CD14-positive monocyte (primary cell): Measurements from ENCODE around the gene FUS. TPM values are rescaled to one million over a fixed set of nuclear protein-coding genes. Genes with fewer than 3 reads are reported as not detected.
"Not testable (repeated sequence)": the region's sequence is repeated elsewhere in the genome, so short reads cannot be mapped to it uniquely, and the experiment has no call there.

ENCODE experiments used
- DNase-seq, 3 donors: peaks; one replicate each; pipeline ENCODE4 v3.0.0-alpha.2; 2011 to 2022
- H2AFZ ChIP-seq: 2 replicates; pipeline ENCODE4 v1.6.0; 2012; ENCODE audit warnings: mild to moderate bottlenecking, low read depth, low read length, inconsistent platforms; ENCODE audit not compliant: insufficient read depth, poor library complexity, severe bottlenecking
- H3K27ac ChIP-seq, 2 donors: 1 replicate in 1 of 2; 2 replicates in 1 of 2; pipeline ENCODE4 v1.5.1; 2012 to 2013; ENCODE audit warnings: low read length in 2 of 2, control low read depth in 1 of 2, inconsistent platforms in 1 of 2, low read depth in 1 of 2, mild to moderate bottlenecking in 1 of 2
- H3K27me3 ChIP-seq, 2 donors: one replicate each; pipeline versions ENCODE4 v1.6.0 to v1.6.1; 2011 to 2013; ENCODE audit warnings: low read length in 2 of 2; ENCODE audit not compliant: control insufficient read depth in 2 of 2, insufficient read depth in 2 of 2
- H3K36me3 ChIP-seq, 2 donors: replicated peaks in 1 of 2; 1 replicate in 1 of 2; 2 replicates in 1 of 2; pipeline versions ENCODE4 v1.5.1 to v1.6.1; 2012 to 2013; ENCODE audit warnings: low read length in 2 of 2, control low read depth in 1 of 2, inconsistent platforms in 1 of 2, mild to moderate bottlenecking in 1 of 2; ENCODE audit not compliant: insufficient read depth in 2 of 2, control insufficient read depth in 1 of 2
- H3K4me1 ChIP-seq, 2 donors: 1 replicate in 1 of 2; 2 replicates in 1 of 2; pipeline versions ENCODE4 v1.5.1 to v1.6.1; 2012 to 2013; ENCODE audit warnings: low read length in 2 of 2, control low read depth in 1 of 2, inconsistent platforms in 1 of 2, mild to moderate bottlenecking in 1 of 2, moderate library complexity in 1 of 2; ENCODE audit not compliant: insufficient read depth in 2 of 2, control insufficient read depth in 1 of 2
- H3K4me2 ChIP-seq: replicated peaks from 2 replicates; pipeline ENCODE3; 2012; ENCODE audit warnings: low read length, moderate library complexity, mild to moderate bottlenecking; ENCODE audit not compliant: poor library complexity, severe bottlenecking; ENCODE audit errors: extremely low read depth
- H3K4me3 ChIP-seq, 3 experiments: fragments of 200-600 bp in 1 of 3; sonication (generic) in 1 of 3; replicated peaks in 1 of 3; 1 replicate in 2 of 3; 2 replicates in 1 of 3; pipeline ENCODE4 v1.5.1; 2011 to 2013; ENCODE audit warnings: low read length in 3 of 3, mild to moderate bottlenecking in 3 of 3, control low read depth in 2 of 3, low read depth in 2 of 3, inconsistent platforms in 1 of 3, moderate library complexity in 1 of 3
- H3K79me2 ChIP-seq: 2 replicates; pipeline ENCODE4 v1.6.0; 2012; ENCODE audit warnings: mild to moderate bottlenecking, control low read depth, inconsistent platforms, low read length, moderate library complexity; ENCODE audit not compliant: insufficient read depth
- H3K9ac ChIP-seq: 2 replicates; pipeline ENCODE4 v1.6.0; 2017; ENCODE audit warnings: low read length, mild to moderate bottlenecking; ENCODE audit not compliant: insufficient read depth, poor library complexity, severe bottlenecking
- H3K9me3 ChIP-seq, 2 donors: replicated peaks in 1 of 2; 1 replicate in 1 of 2; 2 replicates in 1 of 2; pipeline versions ENCODE4 v1.5.1 to v1.6.1; 2012 to 2013; ENCODE audit warnings: low read length in 2 of 2, control low read depth in 1 of 2; ENCODE audit not compliant: control insufficient read depth in 1 of 2, insufficient read depth in 1 of 2
- H4K20me1 ChIP-seq: 2 replicates; pipeline ENCODE4 v1.6.0; 2012; ENCODE audit warnings: mild to moderate bottlenecking, low read length, control low read depth, moderate library complexity; ENCODE audit not compliant: insufficient read depth
- H3K27ac Mint-ChIP-seq, 7 donors: one replicate each; pipeline ENCODE4 v1.8.0; 2020; ENCODE audit warnings: mild to moderate bottlenecking in 7 of 7, mixed read lengths in 7 of 7, moderate library complexity in 6 of 7, inconsistent platforms in 2 of 7
- H3K27me3 Mint-ChIP-seq, 3 donors: one replicate each; pipeline ENCODE4 v1.8.0; 2021 to 2022; ENCODE audit warnings: low read depth in 3 of 3, mild to moderate bottlenecking in 3 of 3, mixed read lengths in 3 of 3, moderate library complexity in 3 of 3, inconsistent platforms in 1 of 3
- H3K36me3 Mint-ChIP-seq, 2 donors: one replicate each; pipeline ENCODE4 v1.8.0; 2020; ENCODE audit warnings: mixed read lengths in 2 of 2, inconsistent platforms in 1 of 2, mild to moderate bottlenecking in 1 of 2
- H3K4me1 Mint-ChIP-seq: one replicate; pipeline ENCODE4 v1.8.0; 2020; ENCODE audit warnings: mild to moderate bottlenecking, mixed read lengths
- H3K4me3 Mint-ChIP-seq, 2 donors: one replicate each; pipeline ENCODE4 v1.8.0; 2020; ENCODE audit warnings: mild to moderate bottlenecking in 2 of 2, mixed read lengths in 2 of 2, moderate library complexity in 1 of 2
- H3K9me3 Mint-ChIP-seq, 7 donors: one replicate each; pipeline ENCODE4 v1.8.0; 2020 to 2022; ENCODE audit warnings: mixed read lengths in 7 of 7, mild to moderate bottlenecking in 6 of 7, moderate library complexity in 6 of 7, inconsistent platforms in 2 of 7
- CTCF ChIP-seq: fragments of 200-600 bp; IDR thresholded peaks from one replicate; pipeline ENCODE4 v1.8.0; 2022; ENCODE audit warnings: antibody characterized with exemption, mild to moderate bottlenecking
- WGBS: methylation state at CpG from one replicate; pipeline ENCODE4 v1.1.5; 2013; ENCODE audit warnings: missing lambda C conversion rate; ENCODE audit not compliant: insufficient coverage; 5-methylcytosine and 5-hydroxymethylcytosine counted together
- intact Hi-C, 2 donors: fragments of 100-400 bp; cut with micrococcal nuclease; formaldehyde crosslinking; loops; one replicate each; pipeline versions ENCODE4 v1.15.0 to v1.15.1; 2023
- polyA plus RNA-seq, 3 donors: library from polyadenylated mRNA; depleted of rRNA in 1 of 3; unstranded in 2 of 3; stranded (reverse) in 1 of 3; fragments of 300-500 nt in 2 of 3; fragments of >200 nt in 1 of 3; fragmentation: Illumina TruSeq in 2 of 3; gene quantifications; 1 replicate in 2 of 3; 2 replicates in 1 of 3; pipeline ENCODE4 v1.2.3, GENCODE V29; 2012 to 2021

Gene FUS
- polyA plus RNA-seq, 3 donors = 54.9 to 246 (median 78.5) TPM

GRCh38 chr16:31138621-31139578, 41.0 kb upstream of the FUS start:
- no peak overlapping the region for H2AFZ ChIP-seq

GRCh38 chr16:31141071-31141469, 38.9 kb upstream of the FUS start:
- H3K4me3 ChIP-seq = peak overlapping the region in 1 of 3 experiments; percentile 70
- not testable (repeated sequence) for H3K9me3 Mint-ChIP-seq, H3K79me2 ChIP-seq, H3K4me3 Mint-ChIP-seq, H3K9ac ChIP-seq, H3K27me3 ChIP-seq, H3K9me3 ChIP-seq, H3K27me3 Mint-ChIP-seq, H2AFZ ChIP-seq, H4K20me1 ChIP-seq, H3K36me3 Mint-ChIP-seq, DNase-seq, H3K36me3 ChIP-seq
- peak overlapping the region in 5 of 7 donors; percentile 15 to 91 (median 45) for H3K27ac Mint-ChIP-seq
- peak overlapping the region; percentile 85 for H3K4me2 ChIP-seq
- 92% methylated on average over 7 of the region's 9 CpGs for whole genome bisulfite sequencing
- peak overlapping the region; percentile 72 to 78 for H3K27ac ChIP-seq
- H3K4me1 ChIP-seq = peaks cover 35 to 47% of the 10 kb centered on the region in 2 donors
- peaks cover 36% of the 10 kb centered on the region for H3K4me1 Mint-ChIP-seq
- intact Hi-C loops = loop anchor here (10.0 kb wide), 2 partner anchors 46 to 146 kb away; partner anchors contain the start of gene VKORC1 (in 1 of the 2)

More at GRCh38 chr16:31138621-31139578, 41.0 kb upstream of the FUS start:
- no peaks in the 10 kb centered on the region for H3K9me3 ChIP-seq
- TF ChIP-seq CTCF = no peak
- H3K4me1 ChIP-seq = peaks cover 44 to 58% of the 10 kb centered on the region in 2 donors
- H3K36me3 Mint-ChIP-seq = peaks cover under 1 to 3% of the 10 kb centered on the region in 2 donors
- H3K27ac ChIP-seq = no peak overlapping the region
- H3K27me3 Mint-ChIP-seq = peaks cover 0 to 1% (median 0%) of the 10 kb centered on the region in 3 donors
- no peaks in the 10 kb centered on the region for H4K20me1 ChIP-seq
- no peaks in the 10 kb centered on the region for H3K27me3 ChIP-seq
- peak overlapping the region in 1 of 2 donors; percentile 24 for H3K4me3 Mint-ChIP-seq
- no peak for DNase-seq
- H3K4me3 ChIP-seq = no peak overlapping the region
- WGBS = 89% methylated on average over 12 of the region's 27 CpGs
- H3K9me3 Mint-ChIP-seq = peaks cover 0 to 2% (median 0%) of the 10 kb centered on the region in 7 donors
- peaks cover 39% of the 10 kb centered on the region for H3K4me1 Mint-ChIP-seq
- H3K9ac ChIP-seq = no peak overlapping the region
- H3K36me3 ChIP-seq = no peaks in the 10 kb centered on the region
- H3K4me2 ChIP-seq = no peak overlapping the region
- no peaks in the 10 kb centered on the region for H3K79me2 ChIP-seq
- peak overlapping the region in 1 of 7 donors; percentile 16 for H3K27ac Mint-ChIP-seq
- intact Hi-C loops = no loop called here
